Measurements from ENCODE around the gene ATXN7L1. TPM values are rescaled to one million over a fixed set of nuclear protein-coding genes. Genes with fewer than 3 reads are reported as not detected.

ATXN7L1 gene
- total RNA-seq, 4 donors from 2014 or later, result 30.8 to 45.8 (median 39.3) TPM

GRCh38 chr7:105577251-105577650 lies 299.1 kb downstream of the ATXN7L1 start:
- peaks cover 0 to 6% (median 0%) of the 10 kb centered on the region in 4 donors for H3K4me1 ChIP-seq
- H3K36me3 ChIP-seq, result no peaks in the 10 kb centered on the region
- TF ChIP-seq POLR2A (IDR thresholded peaks at IDR 0.05) (no peak), CTCF (IDR thresholded peaks at IDR 0.05) (no peak)
- DNase-seq, result no peak
- H3K4me3 ChIP-seq, result no peak overlapping the region
- H3K9me3 ChIP-seq, result no peaks in the 10 kb centered on the region
- H3K27ac ChIP-seq, result no peak overlapping the region
- H3K27me3 ChIP-seq, result no peaks in the 10 kb centered on the region

DNA sequence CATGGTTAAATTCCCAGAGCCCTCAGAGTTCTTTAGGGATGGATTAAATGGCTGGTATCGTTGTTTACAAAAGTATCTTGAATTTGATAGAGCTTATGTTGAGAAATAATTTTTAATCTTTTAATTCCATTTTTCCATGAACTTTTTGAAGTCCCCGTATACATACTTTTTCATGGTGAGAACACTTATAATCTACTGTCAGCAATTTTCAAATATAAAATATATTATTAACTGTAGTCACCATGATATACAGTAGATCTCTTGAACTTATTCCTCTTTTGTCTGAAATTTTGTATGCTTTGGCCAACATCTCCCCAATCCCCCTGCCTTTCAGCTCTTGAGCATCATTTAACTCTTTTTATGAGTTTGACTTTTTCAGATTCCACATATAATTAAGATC lies 304.5 kb downstream of the ATXN7L1 start:
- H3K4me1 ChIP-seq, result no peaks in the 10 kb centered on the region
- H3K27me3 ChIP-seq, result no peaks in the 10 kb centered on the region
- H3K9me3 ChIP-seq, result no peaks in the 10 kb centered on the region
- TF ChIP-seq CTCF (IDR thresholded peaks at IDR 0.05) (no peak), POLR2A (IDR thresholded peaks at IDR 0.05) (no peak)
- DNase-seq, result no peak
- peaks cover 0 to 14% (median 0%) of the 10 kb centered on the region in 3 donors for H3K36me3 ChIP-seq
- H3K27ac ChIP-seq, result no peak overlapping the region
- no peak overlapping the region for H3K4me3 ChIP-seq

DNA sequence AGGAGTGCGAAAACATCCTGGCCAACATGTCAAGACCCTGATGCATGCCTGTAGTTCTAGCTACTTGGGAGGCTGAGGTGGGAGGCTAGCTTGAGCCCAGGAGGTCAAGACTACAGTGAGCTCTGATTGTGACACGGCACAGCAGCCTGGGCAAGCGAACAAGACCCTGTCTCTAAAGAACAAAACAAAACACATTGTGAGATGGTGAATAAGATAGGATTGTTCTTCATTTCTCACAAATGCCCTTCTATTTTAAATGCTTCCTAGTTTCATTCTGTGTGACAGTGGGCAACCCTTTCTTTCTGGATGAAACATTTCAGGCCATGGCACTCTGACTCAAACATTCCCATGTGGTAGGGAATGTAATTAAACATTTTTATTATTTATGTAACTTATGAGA lies 308.6 kb downstream of the ATXN7L1 start:
- no peak for TF ChIP-seq POLR2A (IDR thresholded peaks at IDR 0.05)
- TF ChIP-seq CTCF (IDR thresholded peaks at IDR 0.05), result no peak
- Histone ChIP-seq H3K9me3 (no peaks in the 10 kb centered on the region), H3K4me1 (no peaks in the 10 kb centered on the region), H3K27me3 (no peaks in the 10 kb centered on the region), H3K27ac (no peak overlapping the region), H3K4me3 (no peak overlapping the region), H3K36me3 (peaks cover 0 to 46% (median 0%) of the 10 kb centered on the region in 3 donors)
- no peak for DNase-seq

DNA sequence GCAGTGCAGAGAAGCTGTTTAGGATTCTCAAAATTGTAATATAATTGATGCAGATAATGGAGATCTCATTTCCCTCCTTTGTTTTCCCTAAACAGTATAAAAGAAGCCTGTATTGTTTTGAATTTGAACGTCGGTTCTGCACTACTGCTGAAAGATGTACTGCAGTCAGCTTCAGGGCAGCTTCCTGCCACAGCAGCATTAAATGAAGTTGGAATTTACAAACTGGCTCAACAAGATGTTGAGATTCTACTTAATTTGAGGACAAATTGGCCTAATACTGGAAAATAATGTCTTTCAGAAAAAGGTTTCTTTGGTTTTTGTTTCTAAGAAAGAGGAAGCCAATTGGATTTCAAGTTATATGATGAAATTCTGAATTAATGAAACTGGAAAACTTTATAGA lies 309.4 kb downstream of the ATXN7L1 start:
- Histone ChIP-seq H3K36me3 (peaks cover 0 to 53% (median 0%) of the 10 kb centered on the region in 3 donors), H3K27me3 (no peaks in the 10 kb centered on the region), H3K4me3 (no peak overlapping the region), H3K27ac (no peak overlapping the region), H3K4me1 (no peaks in the 10 kb centered on the region), H3K9me3 (no peaks in the 10 kb centered on the region)
- DNase-seq, result no peak
- TF ChIP-seq POLR2A (IDR thresholded peaks at IDR 0.05) (no peak), CTCF (IDR thresholded peaks at IDR 0.05) (no peak)

GRCh38 chr7:105565190-105565589 lies 311.2 kb downstream of the ATXN7L1 start:
- Histone ChIP-seq H3K27me3 (no peaks in the 10 kb centered on the region), H3K36me3 (peaks cover 0 to 69% (median 0%) of the 10 kb centered on the region in 3 donors), H3K4me3 (no peak overlapping the region), H3K9me3 (no peaks in the 10 kb centered on the region), H3K27ac (no peak overlapping the region), H3K4me1 (no peaks in the 10 kb centered on the region)
- TF ChIP-seq POLR2A (IDR thresholded peaks at IDR 0.05) (no peak), CTCF (IDR thresholded peaks at IDR 0.05) (no peak)
- DNase-seq, result no peak

GRCh38 chr7:105559926-105560325 lies 316.5 kb downstream of the ATXN7L1 start:
- TF ChIP-seq POLR2A (IDR thresholded peaks at IDR 0.05), result no peak
- no peak for TF ChIP-seq CTCF (IDR thresholded peaks at IDR 0.05)
- no peak overlapping the region for H3K4me3 ChIP-seq
- no peak overlapping the region for H3K27ac ChIP-seq
- peaks cover 0 to 80% (median 0%) of the 10 kb centered on the region in 3 donors for H3K36me3 ChIP-seq
- no peaks in the 10 kb centered on the region for H3K9me3 ChIP-seq
- H3K27me3 ChIP-seq, result no peaks in the 10 kb centered on the region
- DNase-seq, result no peak
- H3K4me1 ChIP-seq, result no peaks in the 10 kb centered on the region

All from Peyer's patch (tissue), 4 donors.